Testis (tissue), 3 donors: ENCODE measurements around the gene THSD7A. TPM values are rescaled to one million over a fixed set of nuclear protein-coding genes. Genes with fewer than 3 reads are reported as not detected.

Experiments
- DNase-seq: peaks from one replicate; pipeline ENCODE4 v3.0.0-alpha.2; 2019
- H3K27ac ChIP-seq, 2 donors: fragments of 200-600 bp; sonication (generic); one replicate each; pipeline ENCODE4 v1.5.1; 2019
- H3K27me3 ChIP-seq: fragments of 200-600 bp; sonication (generic); one replicate; pipeline ENCODE4 v1.5.1; 2019
- H3K36me3 ChIP-seq: fragments of 200-600 bp; sonication (generic); one replicate; pipeline ENCODE4 v1.5.1; 2017; ENCODE audit warnings: low read depth; ENCODE audit errors: missing control alignments
- H3K4me1 ChIP-seq: fragments of 200-600 bp; sonication (generic); one replicate; pipeline ENCODE4 v1.5.1; 2019
- H3K4me3 ChIP-seq, 2 donors: fragments of 200-600 bp; sonication (generic); one replicate each; pipeline ENCODE4 v1.5.1; 2017 to 2019
- H3K9me3 ChIP-seq: fragments of 200-600 bp; sonication (generic); one replicate; pipeline ENCODE4 v1.5.1; 2017
- POLR2A ChIP-seq: fragments of 450-650 bp; IDR thresholded peaks from one replicate; pipeline ENCODE4 v1.6.1; 2017; ENCODE audit warnings: antibody characterized with exemption, mild to moderate bottlenecking, moderate library complexity
- WGBS, 2 donors: methylation state at CpG; one replicate each; pipeline ENCODE4 v1.1.5; 2018; 5-methylcytosine and 5-hydroxymethylcytosine counted together
- intact Hi-C: fragments of 100-400 bp; cut with DNase I; formaldehyde crosslinking; loops from one replicate; pipeline ENCODE4 v1.15.1; 2023; ENCODE audit warnings: low total_unique reads
- polyA plus RNA-seq: library from polyadenylated mRNA; stranded (reverse); fragments of 350-450 nt; fragmentation: Illumina TruSeq; extraction: RNeasy Lipid Tissue Mini Kit (QIAGEN cat#74804); gene quantifications from one replicate; pipeline ENCODE4 v1.2.3, GENCODE V29; 2014; ENCODE audit warnings: low read depth, low replicate concordance; ENCODE audit not compliant: insufficient read depth
- total RNA-seq, 2 donors: library from RNA; depleted of rRNA; stranded (reverse); fragments of >200 nt; gene quantifications; one replicate each; pipeline ENCODE4 v1.2.3, GENCODE V29; 2016
- TF ChIP-seq, protein P1 (sequence below), 3 experiments: fragments of 450-650 bp in 2 of 3; fragments of 200-600 bp in 1 of 3; sonication (generic) in 1 of 3; IDR thresholded peaks; one replicate each; pipeline ENCODE4 v1.5.1; 2016 to 2019; ENCODE audit warnings: antibody characterized with exemption in 3 of 3, mild to moderate bottlenecking in 2 of 3, moderate library complexity in 1 of 3

Gene THSD7A
- total and polyA plus RNA-seq, 3 donors from 2014 or later: 1.6 to 7.0 (median 6.8) TPM

DNA sequence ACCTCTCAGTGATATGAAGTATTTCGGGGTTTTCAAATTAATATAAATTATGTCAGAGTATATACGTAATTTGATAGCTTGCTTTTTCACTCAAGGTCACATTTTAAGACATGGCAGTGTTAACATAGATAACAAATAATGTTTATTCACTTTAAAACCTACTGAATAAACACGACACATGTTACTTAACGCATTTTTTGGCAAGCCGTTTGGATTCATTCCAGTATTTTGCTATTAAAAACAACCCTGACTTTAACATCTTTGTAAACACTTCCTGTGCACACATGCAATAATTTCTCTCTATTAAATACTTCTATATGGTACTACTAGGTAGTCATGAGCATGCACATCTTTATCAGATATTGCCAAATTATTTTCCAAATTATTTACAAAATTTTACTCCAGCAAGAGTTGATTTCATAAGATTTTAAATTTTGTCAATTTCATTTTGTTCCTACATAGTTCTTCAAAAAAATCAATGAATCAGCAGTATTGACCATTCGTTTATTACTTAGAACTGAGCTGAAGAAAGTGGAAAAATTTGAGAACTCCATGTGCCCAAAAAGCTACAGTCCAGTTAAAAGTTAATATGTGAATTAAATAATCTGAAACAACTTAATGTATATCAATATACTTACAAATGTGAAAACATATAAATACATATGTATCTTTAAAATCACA, 26.8 kb upstream of the THSD7A start:
- H3K27ac ChIP-seq: no peak overlapping the region
- H3K9me3 ChIP-seq: no peaks in the 10 kb centered on the region
- H3K4me1 ChIP-seq: no peaks in the 10 kb centered on the region
- TF ChIP-seq, protein P1, sequence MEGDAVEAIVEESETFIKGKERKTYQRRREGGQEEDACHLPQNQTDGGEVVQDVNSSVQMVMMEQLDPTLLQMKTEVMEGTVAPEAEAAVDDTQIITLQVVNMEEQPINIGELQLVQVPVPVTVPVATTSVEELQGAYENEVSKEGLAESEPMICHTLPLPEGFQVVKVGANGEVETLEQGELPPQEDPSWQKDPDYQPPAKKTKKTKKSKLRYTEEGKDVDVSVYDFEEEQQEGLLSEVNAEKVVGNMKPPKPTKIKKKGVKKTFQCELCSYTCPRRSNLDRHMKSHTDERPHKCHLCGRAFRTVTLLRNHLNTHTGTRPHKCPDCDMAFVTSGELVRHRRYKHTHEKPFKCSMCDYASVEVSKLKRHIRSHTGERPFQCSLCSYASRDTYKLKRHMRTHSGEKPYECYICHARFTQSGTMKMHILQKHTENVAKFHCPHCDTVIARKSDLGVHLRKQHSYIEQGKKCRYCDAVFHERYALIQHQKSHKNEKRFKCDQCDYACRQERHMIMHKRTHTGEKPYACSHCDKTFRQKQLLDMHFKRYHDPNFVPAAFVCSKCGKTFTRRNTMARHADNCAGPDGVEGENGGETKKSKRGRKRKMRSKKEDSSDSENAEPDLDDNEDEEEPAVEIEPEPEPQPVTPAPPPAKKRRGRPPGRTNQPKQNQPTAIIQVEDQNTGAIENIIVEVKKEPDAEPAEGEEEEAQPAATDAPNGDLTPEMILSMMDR (IDR thresholded peaks at IDR 0.05): no peak
- no peak for TF ChIP-seq POLR2A
- H3K36me3 ChIP-seq: no peaks in the 10 kb centered on the region
- H3K27me3 ChIP-seq: no peaks in the 10 kb centered on the region
- WGBS, 2 donors: 47 to 51% methylated on average over 6 of the region's 6 CpGs
- intact Hi-C loops: no loop called here
- no peak overlapping the region for H3K4me3 ChIP-seq
- no peak for DNase-seq

DNA sequence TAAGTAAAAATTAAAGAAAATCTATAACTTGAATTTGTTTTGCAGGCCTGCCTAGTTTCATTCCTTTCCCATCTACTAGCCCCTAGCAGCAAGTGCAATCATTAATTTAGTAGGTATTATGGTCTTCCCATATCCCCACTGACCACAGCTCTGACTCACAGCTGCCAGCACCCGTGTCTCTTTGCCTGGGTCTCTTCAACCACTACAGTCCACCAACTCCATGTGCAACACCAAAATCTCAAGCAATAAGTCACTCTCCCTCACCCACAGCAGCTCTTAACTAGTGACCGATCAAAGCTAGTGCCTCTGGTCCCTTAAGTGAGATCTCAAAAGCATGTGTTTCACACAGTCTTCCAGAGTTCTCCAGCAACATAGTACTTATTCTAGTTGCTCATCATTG, 26.0 kb upstream of the THSD7A start:
- intact Hi-C loops: no loop called here

DNA sequence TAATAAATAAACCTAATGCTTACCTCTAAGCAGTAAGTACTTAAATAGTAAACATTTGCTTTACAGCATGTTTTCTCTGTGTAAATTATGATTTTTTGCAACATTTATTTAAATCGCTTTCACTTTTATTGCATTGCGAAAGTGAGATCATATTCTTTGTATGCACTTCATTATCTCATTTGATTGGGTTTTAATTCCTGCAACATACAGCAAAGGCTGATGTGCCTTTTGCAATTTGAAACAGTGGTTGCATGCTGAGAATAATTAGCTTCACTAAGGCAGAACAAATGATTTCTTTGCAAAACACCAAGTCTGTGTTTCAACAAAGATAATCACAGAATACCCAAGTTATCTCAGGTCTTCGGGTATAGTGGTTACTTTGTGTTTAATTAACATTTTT, 16.3 kb upstream of the THSD7A start:
- Histone ChIP-seq H3K36me3 (no peaks in the 10 kb centered on the region), H3K27ac (no peak overlapping the region), H3K9me3 (no peaks in the 10 kb centered on the region), H3K4me1 (no peaks in the 10 kb centered on the region), H3K27me3 (no peaks in the 10 kb centered on the region), H3K4me3 (no peak overlapping the region)
- TF ChIP-seq, protein P1 (IDR thresholded peaks at IDR 0.05): no peak
- no peak for TF ChIP-seq POLR2A
- 61 to 67% methylated on average over 3 of the region's 3 CpGs for WGBS, 2 donors
- intact Hi-C loops: no loop called here
- no peak for DNase-seq

More for the DNA sequence above, 26.0 kb upstream of the THSD7A start:
- DNase-seq: no peak
- no peaks in the 10 kb centered on the region for H3K4me1 ChIP-seq
- TF ChIP-seq POLR2A: no peak
- TF ChIP-seq, protein P1 (IDR thresholded peaks at IDR 0.05): no peak
- H3K9me3 ChIP-seq: no peaks in the 10 kb centered on the region
- no peaks in the 10 kb centered on the region for H3K36me3 ChIP-seq
- 73 to 87% methylated on average over 2 of the region's 2 CpGs for WGBS, 2 donors
- H3K27ac ChIP-seq: no peak overlapping the region
- H3K4me3 ChIP-seq: no peak overlapping the region
- H3K27me3 ChIP-seq: no peaks in the 10 kb centered on the region

DNA sequence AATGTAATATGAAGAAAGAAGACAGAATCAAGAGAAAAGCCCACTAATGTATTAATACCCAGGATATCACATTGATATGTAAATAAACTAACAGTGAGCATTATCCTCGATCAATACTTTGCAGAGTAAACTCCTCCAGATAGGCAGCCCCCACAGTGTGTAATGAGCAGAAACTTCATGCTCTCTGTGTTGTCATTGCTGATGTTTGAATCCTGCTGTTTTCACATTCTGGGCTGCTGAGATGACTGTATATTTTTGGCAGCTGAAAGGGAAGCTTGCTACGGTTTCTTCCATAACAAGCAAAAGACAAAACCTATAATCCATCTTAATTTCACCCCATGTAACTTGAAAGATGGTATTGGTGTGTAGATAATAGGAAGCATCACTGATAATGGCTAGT, 15.3 kb upstream of the THSD7A start:
- no peak for DNase-seq

More for the DNA sequence above, 15.3 kb upstream of the THSD7A start:
- WGBS, 2 donors: 44% methylated on average over 2 of the region's 2 CpGs
- no peaks in the 10 kb centered on the region for H3K9me3 ChIP-seq
- TF ChIP-seq, protein P1 (IDR thresholded peaks at IDR 0.05): no peak
- no peak for TF ChIP-seq POLR2A
- no peak overlapping the region for H3K4me3 ChIP-seq
- no peaks in the 10 kb centered on the region for H3K27me3 ChIP-seq
- intact Hi-C loops: no loop called here
- H3K4me1 ChIP-seq: no peaks in the 10 kb centered on the region
- no peaks in the 10 kb centered on the region for H3K36me3 ChIP-seq
- no peak overlapping the region for H3K27ac ChIP-seq
